SU-DHL-6 (cell line): ENCODE data around the gene RALGDS.

Experiments
- H2AFZ ChIP-seq: fragments of 200-600 bp; sonication (generic); 2 replicates; pipeline ENCODE4 v1.6.1; 2014; ENCODE audit warnings: low read depth, mild to moderate bottlenecking, moderate library complexity, mixed read lengths, antibody characterized with exemption, low read length; ENCODE audit not compliant: severe bottlenecking
- H3F3A ChIP-seq: fragments of 200-600 bp; shearing (Covaris generic); 2 replicates; pipeline ENCODE4 v1.6.0; 2016; ENCODE audit warnings: antibody characterized with exemption, mild to moderate bottlenecking; ENCODE audit not compliant: insufficient read depth
- H3K27ac ChIP-seq: fragments of 200-600 bp; sonication (generic); 2 replicates; pipeline ENCODE4 v1.5.1; 2016; ENCODE audit warnings: low read depth, mild to moderate bottlenecking, low read length, moderate library complexity, mixed read lengths
- H3K27me3 ChIP-seq: fragments of 200-600 bp; sonication (generic), shearing (Covaris generic); 2 replicates; pipeline ENCODE4 v1.6.0; 2014; ENCODE audit warnings: mild to moderate bottlenecking, low read length
- H3K36me3 ChIP-seq: fragments of 200-600 bp; sonication (generic); 2 replicates; pipeline ENCODE4 v1.6.1; 2014; ENCODE audit warnings: mild to moderate bottlenecking, low read length, mixed read lengths
- H3K4me2 ChIP-seq: fragments of 300-600, 200-600 bp; shearing (Covaris generic), sonication (generic); 2 replicates; pipeline ENCODE4 v1.6.0; 2014; ENCODE audit warnings: low read length, low read depth, mild to moderate bottlenecking; ENCODE audit not compliant: poor library complexity, severe bottlenecking
- H3K4me3 ChIP-seq: fragments of 200-600 bp; sonication (generic); 2 replicates; pipeline ENCODE4 v1.5.1; 2014; ENCODE audit warnings: antibody characterized with exemption, low read length, mild to moderate bottlenecking, mixed read lengths; ENCODE audit not compliant: insufficient read depth, poor library complexity, severe bottlenecking
- H3K79me2 ChIP-seq: fragments of 200-600 bp; sonication (generic); 2 replicates; pipeline ENCODE4 v1.6.1; 2014; ENCODE audit warnings: mild to moderate bottlenecking, low read length, moderate library complexity; ENCODE audit not compliant: insufficient read depth
- H3K9ac ChIP-seq: fragments of 200-600 bp; sonication (generic); 2 replicates; pipeline ENCODE4 v1.7.0; 2014; ENCODE audit warnings: mild to moderate bottlenecking, low read length
- H3K9me2 ChIP-seq: fragments of 200-600 bp; sonication (generic); replicated peaks from 2 replicates; pipeline ENCODE4 v1.6.1; 2014; ENCODE audit warnings: low read length; ENCODE audit not compliant: insufficient read depth
- H3K9me3 ChIP-seq: fragments of 200-600 bp; sonication (generic); 2 replicates; pipeline ENCODE4 v1.6.1; 2014; ENCODE audit warnings: low read length, mixed read lengths; ENCODE audit not compliant: insufficient read depth
- H4K20me1 ChIP-seq: fragments of 200-600 bp; sonication (generic); 2 replicates; pipeline ENCODE4 v1.6.1; 2014; ENCODE audit warnings: low read depth, mild to moderate bottlenecking, antibody characterized with exemption, low read length, moderate library complexity, mixed read lengths
- EZH2phosphoT487 ChIP-seq: fragments of 200-600 bp; sonication (generic), shearing (Covaris generic); conservative IDR thresholded peaks from 2 replicates; pipeline ENCODE4 v1.6.1; 2018; ENCODE audit warnings: mild to moderate bottlenecking, antibody characterized with exemption, low read length, moderate library complexity, mixed read lengths
- TF ChIP-seq, protein P1 (sequence below): fragments of 200-600 bp; sonication (generic); IDR thresholded peaks from one replicate; pipeline ENCODE4 v1.5.1; 2017; ENCODE audit warnings: antibody characterized with exemption, mild to moderate bottlenecking, low read length, moderate library complexity; ENCODE audit not compliant: insufficient read depth, poor library complexity, severe bottlenecking

The RALGDS gene

DNA sequence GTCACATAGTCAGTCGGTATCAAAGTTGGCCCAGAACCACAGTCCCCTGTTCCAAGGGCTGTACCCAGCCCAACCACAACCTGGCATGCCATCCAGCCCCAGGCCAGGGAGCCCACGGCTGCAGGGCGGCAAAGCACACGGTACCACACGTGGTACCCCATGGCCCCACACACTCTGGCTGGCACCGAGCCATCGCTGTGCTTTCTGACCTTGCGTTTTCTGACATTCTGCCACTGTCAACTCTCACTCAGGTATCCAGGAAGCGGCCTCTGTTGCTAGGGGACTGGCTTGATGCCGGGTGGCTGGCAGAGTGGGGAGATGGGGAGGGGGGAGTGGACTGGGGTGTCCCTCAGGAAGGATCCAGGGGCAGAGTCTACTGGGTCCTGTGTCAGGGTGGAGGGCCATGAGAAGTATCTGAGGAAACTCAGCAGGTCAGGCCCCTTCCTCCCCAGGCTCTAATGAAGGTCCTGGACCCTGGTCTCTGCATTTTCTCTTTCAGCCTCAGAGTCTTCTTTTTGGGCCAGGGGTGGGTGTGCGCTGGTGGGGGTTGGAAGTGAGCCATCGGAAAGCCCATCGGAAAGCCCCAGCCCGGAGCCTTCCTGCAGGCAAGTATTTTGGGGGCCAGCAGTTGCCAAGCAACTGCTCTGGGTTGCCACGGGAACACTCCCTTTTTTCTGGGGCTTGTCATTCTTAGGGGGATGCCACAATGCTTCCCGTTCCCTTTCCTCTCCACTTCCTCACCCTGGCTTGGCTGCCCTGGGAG lies 21.0 kb upstream of the RALGDS start:
- Histone ChIP-seq H3K27me3 (no peaks in the 10 kb centered on the region), H3K9me3 (no peaks in the 10 kb centered on the region), H3F3A (no peaks in the 10 kb centered on the region), H3K4me3 (no peak overlapping the region), H3K4me2 (no peak overlapping the region), H3K9ac (no peak overlapping the region), H3K79me2 (peaks cover 5% of the 10 kb centered on the region; the same call in 1 of the 2 replicates), H3K27ac (no peak overlapping the region), H3K9me2 (no peaks in the 10 kb centered on the region), H3K36me3 (no peaks in the 10 kb centered on the region), H4K20me1 (peaks cover 10% of the 10 kb centered on the region; the same call in 1 of the 2 replicates), H2AFZ (no peak overlapping the region)
- TF ChIP-seq, protein P1, sequence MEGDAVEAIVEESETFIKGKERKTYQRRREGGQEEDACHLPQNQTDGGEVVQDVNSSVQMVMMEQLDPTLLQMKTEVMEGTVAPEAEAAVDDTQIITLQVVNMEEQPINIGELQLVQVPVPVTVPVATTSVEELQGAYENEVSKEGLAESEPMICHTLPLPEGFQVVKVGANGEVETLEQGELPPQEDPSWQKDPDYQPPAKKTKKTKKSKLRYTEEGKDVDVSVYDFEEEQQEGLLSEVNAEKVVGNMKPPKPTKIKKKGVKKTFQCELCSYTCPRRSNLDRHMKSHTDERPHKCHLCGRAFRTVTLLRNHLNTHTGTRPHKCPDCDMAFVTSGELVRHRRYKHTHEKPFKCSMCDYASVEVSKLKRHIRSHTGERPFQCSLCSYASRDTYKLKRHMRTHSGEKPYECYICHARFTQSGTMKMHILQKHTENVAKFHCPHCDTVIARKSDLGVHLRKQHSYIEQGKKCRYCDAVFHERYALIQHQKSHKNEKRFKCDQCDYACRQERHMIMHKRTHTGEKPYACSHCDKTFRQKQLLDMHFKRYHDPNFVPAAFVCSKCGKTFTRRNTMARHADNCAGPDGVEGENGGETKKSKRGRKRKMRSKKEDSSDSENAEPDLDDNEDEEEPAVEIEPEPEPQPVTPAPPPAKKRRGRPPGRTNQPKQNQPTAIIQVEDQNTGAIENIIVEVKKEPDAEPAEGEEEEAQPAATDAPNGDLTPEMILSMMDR = no peak
- TF ChIP-seq EZH2phosphoT487 = no peak

DNA sequence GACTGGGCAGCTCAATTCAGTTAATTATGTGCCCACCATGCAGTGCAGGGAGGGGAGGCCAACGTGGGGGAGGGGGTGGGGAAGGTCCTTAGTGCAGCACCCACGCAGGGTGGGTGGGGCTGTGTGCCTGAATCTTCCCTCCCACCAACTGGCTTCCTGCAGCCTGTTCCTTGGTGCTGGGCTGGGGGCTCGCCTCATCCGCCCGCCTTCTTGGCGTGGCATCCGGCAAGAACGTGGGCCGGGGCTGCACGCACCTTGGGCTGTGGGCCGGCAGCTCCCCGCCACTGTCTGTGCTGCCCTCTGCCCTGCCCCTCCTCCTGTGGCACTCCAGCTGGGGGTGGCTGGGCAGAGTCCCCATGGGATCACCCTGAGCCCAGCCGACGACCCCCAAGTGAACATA lies 19.6 kb upstream of the RALGDS start:
- Histone ChIP-seq H4K20me1 (peaks cover 10% of the 10 kb centered on the region; the same call in 1 of the 2 replicates), H2AFZ (no peak overlapping the region), H3K27ac (no peak overlapping the region), H3K36me3 (no peaks in the 10 kb centered on the region), H3K4me3 (no peak overlapping the region), H3K9me3 (no peaks in the 10 kb centered on the region), H3K79me2 (no peaks in the 10 kb centered on the region; the same call in 1 of the 2 replicates), H3K9ac (no peak overlapping the region), H3K27me3 (no peaks in the 10 kb centered on the region), H3F3A (no peaks in the 10 kb centered on the region), H3K9me2 (no peaks in the 10 kb centered on the region), H3K4me2 (no peak overlapping the region)
- TF ChIP-seq, protein P1 = no peak
- TF ChIP-seq EZH2phosphoT487 = no peak

DNA sequence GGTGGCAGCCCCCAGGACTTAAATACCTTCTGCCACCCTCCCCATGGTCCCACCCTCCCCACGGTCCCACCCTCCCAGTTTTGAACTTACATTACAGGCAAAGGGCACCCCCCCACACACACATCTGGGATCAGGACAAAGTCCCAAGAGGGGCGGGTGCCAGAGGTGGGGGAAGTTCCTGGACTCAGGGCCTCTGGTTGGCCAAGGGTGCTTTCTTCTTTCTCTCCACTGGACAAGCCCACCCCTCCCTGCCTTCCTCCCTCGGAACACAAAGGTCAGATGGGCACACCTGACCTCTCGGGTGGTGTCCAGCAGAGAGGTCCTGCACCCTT lies 19.1 kb upstream of the RALGDS start:
- Histone ChIP-seq H2AFZ (no peak overlapping the region), H3F3A (no peaks in the 10 kb centered on the region), H3K36me3 (no peaks in the 10 kb centered on the region), H3K4me3 (no peak overlapping the region), H3K9ac (no peak overlapping the region), H3K79me2 (no peaks in the 10 kb centered on the region; the same call in 1 of the 2 replicates), H3K4me2 (no peak overlapping the region), H3K27me3 (no peaks in the 10 kb centered on the region), H4K20me1 (peaks cover 6% of the 10 kb centered on the region; the same call in 1 of the 2 replicates), H3K9me3 (no peaks in the 10 kb centered on the region), H3K9me2 (no peaks in the 10 kb centered on the region), H3K27ac (no peak overlapping the region)
- TF ChIP-seq EZH2phosphoT487 = no peak
- TF ChIP-seq, protein P1 = no peak
